GM21576 (cell line): ENCODE data around the gene COL5A1.

Experiments used
- ATAC-seq: cut with Tn5 transposase; IDR thresholded peaks from one replicate; pipeline ENCODE4 v1.9.1; 2021; ENCODE audit warnings: mild to moderate bottlenecking, moderate library complexity; ENCODE audit not compliant: unreplicated experiment

Gene COL5A1

GRCh38 chr9:134778841-134779411, 137.3 kb downstream of the COL5A1 start:
- ATAC-seq = no peak

- ATAC-seq = no peak
Measured at GRCh38 chr9:134779640-134780039, 138.0 kb downstream of the COL5A1 start.

GRCh38 chr9:134781591-134782302, 140.1 kb downstream of the COL5A1 start:
- ATAC-seq = no peak

- ATAC-seq = no peak
Measured at GRCh38 chr9:134782921-134783698, 141.5 kb downstream of the COL5A1 start.

- ATAC-seq = no peak
Measured at GRCh38 chr9:134783699-134784039, 142.1 kb downstream of the COL5A1 start.

GRCh38 chr9:134784577-134785305, 143.1 kb downstream of the COL5A1 start:
- ATAC-seq = no peak

- ATAC-seq = no peak
Measured at GRCh38 chr9:134785325-134786108, 143.9 kb downstream of the COL5A1 start.

- ATAC-seq = no peak
Measured at GRCh38 chr9:134787601-134788531, 146.3 kb downstream of the COL5A1 start.

GRCh38 chr9:134789168-134789567, 147.6 kb downstream of the COL5A1 start:
- no peak for ATAC-seq

- ATAC-seq = no peak
Measured at GRCh38 chr9:134791009-134791408, 149.4 kb downstream of the COL5A1 start.

- no peak for ATAC-seq
Measured at GRCh38 chr9:134792627-134793026, 151.0 kb downstream of the COL5A1 start.

GRCh38 chr9:134793288-134794188, 151.9 kb downstream of the COL5A1 start:
- ATAC-seq = no peak

- no peak for ATAC-seq
Measured at GRCh38 chr9:134794663-134795370, 153.2 kb downstream of the COL5A1 start.

GRCh38 chr9:134795446-134795845, 153.8 kb downstream of the COL5A1 start:
- no peak for ATAC-seq

- ATAC-seq = no peak
Measured at GRCh38 chr9:134796882-134797281, 155.3 kb downstream of the COL5A1 start.

GRCh38 chr9:134800791-134801339, 159.3 kb downstream of the COL5A1 start:
- no peak for ATAC-seq

- no peak for ATAC-seq
Measured at GRCh38 chr9:134802216-134802795, 160.7 kb downstream of the COL5A1 start.
